Heart left ventricle (tissue), 13 donors: ENCODE measurements around the gene FOXO1.

Experiments
- CTCF ChIP-seq, 12 donors: fragments of 200-600 bp; sonication (generic) in 4 of 12; IDR thresholded peaks; one replicate each; pipeline versions ENCODE4 v1.5.0 to v1.8.0; 2018 to 2022; ENCODE audit warnings: antibody characterized with exemption in 12 of 12, mild to moderate bottlenecking in 5 of 12
- POLR2A ChIP-seq, 2 donors: fragments of 450-650 bp; IDR thresholded peaks; one replicate each; pipeline ENCODE4 v1.6.1; 2017; ENCODE audit warnings: antibody characterized with exemption in 2 of 2, mild to moderate bottlenecking in 2 of 2, moderate library complexity in 2 of 2
- donor health status: ischemic (EF 13 %, LVEDD 7.1; RV severe dilation, severe dysfunction).
- donor health status: DM: no; HTN: yes; CAD: no.
- donor health status: DM: no; HTN: no; CAD: no.
- donor health status: ischemic (EF 25% LVEDD 6.9; RV normal size, moderate dysfunction).
- donor health status: ischemic (EF 25% LVEDD 5.7; RV mildly dilated, moderate dysfunction).
- donor health status: ischemic (EF 35%, LVEDD 5.7; RV mildly dilated, moderate dysfunction).
- donor health status: nonischemic (EF 11% LVEDD 7.7; RV severe dilation, severe dysfunction).
- donor health status: DM: yes; HTN: yes; CAD: no.
- donor health status: PGD.
- donor health status: ischemic (EF 29% LVEDD 5.4; RV normal size, mild dysfunction).
- donor health status: nonischemic (EF 23%, LVEDD 6.1; RV moderate dilation, normal function).

- peak in 1 of 12 donors; percentile 2 for TF ChIP-seq CTCF (IDR thresholded peaks at IDR 0.05)
- peak; percentile 72 to 97 for TF ChIP-seq POLR2A (IDR thresholded peaks at IDR 0.05)
Measured at GRCh38 chr13:40666045-40666932, at the start of gene FOXO1.
